GM19023 (cell line): ENCODE results near the gene DCP1A.
"Not testable (repeated sequence)": the region's sequence is repeated elsewhere in the genome, so short reads cannot be mapped to it uniquely, and the experiment has no call there.

ENCODE experiments used
- ATAC-seq: cut with Tn5 transposase; IDR thresholded peaks from one replicate; pipeline ENCODE4 v1.9.1; 2021; ENCODE audit warnings: mild to moderate bottlenecking, moderate library complexity; ENCODE audit not compliant: unreplicated experiment

DCP1A gene

DNA sequence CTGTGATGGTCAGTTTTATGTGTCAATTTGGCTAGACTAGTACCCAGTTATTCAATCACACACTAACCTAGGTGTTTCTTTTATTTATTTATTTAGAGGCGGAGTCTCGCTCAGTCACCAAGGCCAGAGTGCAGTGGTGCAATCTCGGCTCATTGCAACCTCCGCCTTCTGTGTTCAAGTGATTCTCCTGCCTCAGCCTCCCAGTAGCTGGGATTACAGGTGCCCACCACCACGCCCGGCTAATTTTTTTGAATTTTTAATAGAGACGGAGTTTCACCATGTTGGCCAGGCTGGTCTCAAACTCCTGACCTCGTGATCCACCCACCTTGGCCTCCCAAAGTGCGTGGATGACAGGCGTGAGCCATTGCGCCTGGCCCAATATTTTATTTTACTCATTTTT, 78.2 kb downstream of the DCP1A start:
- ATAC-seq, result not testable (repeated sequence)

DNA sequence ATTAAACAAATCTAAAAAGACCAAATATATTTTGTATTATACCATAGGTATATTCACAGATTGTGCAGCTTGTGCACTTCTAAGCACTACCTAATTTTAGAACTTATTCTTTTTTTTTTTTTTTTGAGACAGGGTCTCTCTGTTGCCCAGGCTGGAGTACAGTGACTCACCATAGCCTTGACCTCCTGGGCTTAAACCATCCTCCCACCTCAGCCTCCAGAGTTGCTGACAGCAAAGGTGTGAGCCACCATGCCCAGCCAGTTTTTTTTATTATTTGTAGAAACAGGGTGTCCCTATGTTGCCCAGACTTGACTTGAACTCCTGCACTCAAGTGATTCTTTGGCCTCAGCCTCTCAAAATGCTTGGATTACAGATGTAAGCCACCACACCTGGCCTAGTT, 79.6 kb downstream of the DCP1A start:
- no peak for ATAC-seq

DNA sequence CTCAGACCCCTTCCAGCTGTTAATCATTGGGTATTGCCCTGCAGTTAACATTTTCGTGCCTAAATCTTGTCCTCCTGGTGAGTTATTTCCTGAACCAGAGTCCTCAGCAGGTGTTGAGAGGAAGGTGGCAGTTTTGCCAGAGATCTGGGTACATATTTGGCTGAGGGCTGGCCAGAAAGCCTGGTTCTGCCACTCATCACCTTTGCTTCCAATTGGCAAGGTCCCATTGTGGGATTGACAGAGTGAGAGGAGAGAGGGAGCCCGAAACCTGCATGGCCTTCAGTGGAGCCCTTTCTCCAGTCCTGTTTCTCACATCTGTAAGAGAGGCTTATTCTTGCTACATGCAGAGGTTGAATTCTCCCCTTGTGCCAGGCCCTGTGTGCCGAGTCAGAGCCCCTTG, 82.6 kb downstream of the DCP1A start:
- no peak for ATAC-seq

DNA sequence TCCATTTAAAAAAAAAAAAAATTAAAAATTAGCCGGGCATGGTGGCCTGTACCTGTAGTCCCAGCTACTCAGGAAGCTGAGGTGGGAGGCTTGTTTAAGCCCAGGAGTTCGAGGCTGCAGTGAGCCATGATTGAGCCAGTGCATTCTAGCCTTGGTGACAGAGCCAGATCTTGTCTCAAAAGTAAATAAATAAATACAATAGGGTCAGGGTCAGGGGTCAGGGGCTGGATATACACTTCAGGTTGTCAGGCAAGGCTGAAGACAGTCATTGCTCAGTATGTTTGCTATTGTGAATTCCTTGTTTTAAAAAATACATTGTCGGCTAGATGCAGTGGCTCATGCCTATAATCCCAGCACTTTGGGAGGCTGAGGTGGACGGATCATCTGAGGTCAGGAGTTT, 83.4 kb downstream of the DCP1A start:
- ATAC-seq, result no peak

DNA sequence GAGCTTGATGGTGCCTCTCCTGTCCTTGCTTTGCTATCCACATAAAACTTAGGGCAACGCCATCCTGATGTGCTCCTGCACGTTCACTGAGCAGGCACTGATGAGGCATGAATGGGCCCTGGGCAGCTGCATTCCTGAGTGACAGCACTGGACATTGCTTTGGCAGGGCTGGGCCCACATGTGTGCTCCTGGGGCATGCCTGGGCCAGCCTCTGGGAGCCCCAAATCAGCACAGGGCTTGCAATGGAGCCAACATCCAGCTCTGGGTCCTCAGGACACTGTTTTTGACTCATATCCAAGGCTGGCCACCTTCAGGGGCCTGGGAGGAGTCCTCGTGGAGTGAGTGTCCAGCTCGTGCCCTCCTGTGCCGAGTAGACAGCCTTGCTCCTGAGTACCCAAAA, 85.6 kb downstream of the DCP1A start:
- ATAC-seq, result no peak

DNA sequence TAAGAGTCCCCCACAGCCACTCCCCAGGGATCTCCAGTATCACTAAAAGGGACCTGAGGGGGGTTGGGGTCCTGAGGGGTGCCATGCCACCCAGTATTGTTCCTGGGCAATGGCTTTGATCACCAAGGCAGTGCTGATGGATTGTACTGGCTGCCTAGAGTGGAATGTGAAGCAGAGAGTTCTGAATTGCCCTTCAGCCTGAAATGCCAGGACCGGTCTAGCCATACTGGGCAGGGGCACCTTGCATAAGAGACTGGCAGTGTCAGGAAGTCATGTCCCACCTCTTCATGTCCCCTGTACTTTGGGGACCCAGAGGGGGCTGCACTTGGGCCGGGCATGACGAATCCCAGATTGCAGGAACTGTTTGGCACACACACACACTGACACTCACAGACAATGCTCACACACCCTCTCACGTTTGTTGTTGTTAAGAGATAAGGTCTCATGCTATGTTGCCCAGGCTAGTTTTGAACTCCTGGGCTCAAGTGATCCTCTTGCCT, 87.0 kb downstream of the DCP1A start:
- ATAC-seq, result no peak

DNA sequence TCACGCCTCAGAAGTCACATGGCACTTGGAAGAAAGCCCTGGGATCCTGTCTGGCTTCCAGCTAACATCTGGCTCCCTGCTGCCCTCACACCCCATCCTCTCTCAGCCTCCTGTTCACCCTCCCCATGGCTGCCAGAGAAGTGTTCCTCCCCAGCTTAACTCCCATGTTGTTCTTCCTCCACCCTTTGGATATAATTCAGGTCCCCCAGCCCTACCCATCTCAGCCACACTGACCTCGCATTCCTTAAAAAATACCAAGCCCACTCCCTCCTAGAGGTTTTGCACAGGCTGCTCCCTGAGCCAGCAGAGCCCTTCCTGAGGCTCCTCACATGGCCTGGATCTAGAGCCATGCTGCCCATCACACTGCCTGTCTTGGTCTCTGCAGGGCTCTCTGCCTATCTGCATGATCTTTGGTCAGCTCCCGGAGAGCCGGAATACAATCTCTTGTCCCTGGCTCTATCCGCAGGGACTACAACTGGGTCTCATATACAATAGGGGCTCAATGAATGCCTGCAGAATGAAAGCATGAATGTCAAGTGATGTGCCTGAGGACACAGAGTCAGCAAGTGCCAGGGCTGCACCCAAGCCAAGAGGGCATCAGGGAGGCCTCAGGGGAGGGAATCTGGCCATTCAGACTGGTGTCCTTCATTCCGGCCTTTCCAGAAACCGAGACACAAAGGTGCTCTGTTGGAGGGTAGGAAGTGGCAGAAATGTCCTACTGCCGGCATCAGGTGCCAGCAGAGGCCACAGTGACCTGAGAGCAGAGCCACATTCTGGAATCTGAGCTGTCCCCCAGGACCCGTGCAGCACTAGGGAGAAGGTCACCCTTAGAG, 87.7 kb downstream of the DCP1A start:
- no peak for ATAC-seq

DNA sequence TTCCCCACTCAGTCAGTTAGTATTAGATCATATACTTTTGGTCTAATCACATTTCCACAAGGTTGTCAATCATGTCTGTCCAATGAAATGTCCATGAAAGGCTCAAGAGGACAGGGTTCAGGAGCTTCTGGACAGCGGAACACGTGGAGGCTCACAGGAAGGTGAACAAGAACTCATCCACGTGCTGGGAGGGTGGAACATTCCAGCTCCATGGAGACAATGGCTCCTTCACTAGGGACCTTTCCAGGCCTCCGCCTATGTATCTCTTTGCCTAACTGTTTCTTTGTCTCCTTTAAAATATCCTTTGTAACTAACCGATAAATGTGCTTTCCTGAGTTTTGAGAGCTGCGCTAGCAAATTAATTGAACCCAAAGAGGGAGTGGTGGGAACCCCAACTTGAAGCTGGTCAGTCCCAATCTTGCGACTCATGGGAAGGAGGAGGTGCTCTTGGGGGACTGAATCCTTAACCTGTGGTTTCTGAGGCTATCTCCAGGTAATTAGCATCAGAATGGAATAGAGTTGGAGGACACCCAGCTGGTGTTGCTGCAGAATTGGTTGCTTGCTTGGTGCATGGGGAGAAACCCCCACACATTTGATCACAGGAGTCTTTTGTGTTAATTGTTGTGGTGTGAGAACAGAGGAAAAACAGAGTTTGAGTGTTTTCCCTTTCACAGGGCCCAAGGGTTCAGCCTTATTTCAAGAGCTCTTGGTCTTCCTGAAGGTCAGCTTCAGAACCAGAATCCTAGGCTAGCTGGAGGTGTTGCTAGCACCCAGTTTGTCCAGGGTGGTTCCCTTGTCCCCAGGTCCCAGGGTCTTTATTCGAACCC, 88.5 kb downstream of the DCP1A start:
- ATAC-seq, result no peak

DNA sequence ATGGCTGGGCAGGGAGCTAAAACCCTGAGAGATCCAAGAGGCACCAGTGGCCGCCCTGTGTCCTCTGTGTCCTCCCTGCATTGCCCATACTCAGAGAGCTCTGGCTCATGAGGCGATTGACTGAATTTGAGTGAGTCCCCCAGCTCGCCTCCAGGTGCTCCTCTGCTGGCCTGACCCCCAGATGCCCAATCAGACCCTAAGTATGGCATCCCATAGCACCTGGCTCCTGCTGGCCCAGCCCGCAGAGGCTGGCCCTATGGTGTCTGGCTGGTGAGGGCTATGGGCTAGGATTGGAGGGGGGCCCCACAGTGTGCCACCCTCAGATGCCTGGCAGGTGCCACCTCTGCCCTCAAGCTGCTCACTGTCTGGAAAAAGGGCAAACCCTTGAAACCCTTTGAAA, 89.9 kb downstream of the DCP1A start:
- ATAC-seq, result no peak

DNA sequence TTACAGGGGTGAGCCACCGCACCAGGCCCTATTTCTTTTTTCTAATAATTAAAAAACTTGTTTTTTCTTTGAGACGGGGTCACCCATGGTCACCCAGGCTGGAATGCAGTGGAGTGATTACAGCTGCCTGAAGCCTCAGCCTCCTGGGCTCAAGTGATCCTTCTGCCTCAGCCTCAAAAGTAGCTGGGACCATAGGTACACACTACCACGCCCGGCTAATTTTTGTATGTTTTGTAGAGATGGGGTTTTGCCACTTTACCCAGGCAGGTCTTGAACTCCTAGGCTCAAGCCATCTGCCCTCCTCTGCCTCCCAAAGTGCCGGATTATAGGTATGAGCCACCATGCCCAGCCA, 90.7 kb downstream of the DCP1A start:
- ATAC-seq, result no peak

DNA sequence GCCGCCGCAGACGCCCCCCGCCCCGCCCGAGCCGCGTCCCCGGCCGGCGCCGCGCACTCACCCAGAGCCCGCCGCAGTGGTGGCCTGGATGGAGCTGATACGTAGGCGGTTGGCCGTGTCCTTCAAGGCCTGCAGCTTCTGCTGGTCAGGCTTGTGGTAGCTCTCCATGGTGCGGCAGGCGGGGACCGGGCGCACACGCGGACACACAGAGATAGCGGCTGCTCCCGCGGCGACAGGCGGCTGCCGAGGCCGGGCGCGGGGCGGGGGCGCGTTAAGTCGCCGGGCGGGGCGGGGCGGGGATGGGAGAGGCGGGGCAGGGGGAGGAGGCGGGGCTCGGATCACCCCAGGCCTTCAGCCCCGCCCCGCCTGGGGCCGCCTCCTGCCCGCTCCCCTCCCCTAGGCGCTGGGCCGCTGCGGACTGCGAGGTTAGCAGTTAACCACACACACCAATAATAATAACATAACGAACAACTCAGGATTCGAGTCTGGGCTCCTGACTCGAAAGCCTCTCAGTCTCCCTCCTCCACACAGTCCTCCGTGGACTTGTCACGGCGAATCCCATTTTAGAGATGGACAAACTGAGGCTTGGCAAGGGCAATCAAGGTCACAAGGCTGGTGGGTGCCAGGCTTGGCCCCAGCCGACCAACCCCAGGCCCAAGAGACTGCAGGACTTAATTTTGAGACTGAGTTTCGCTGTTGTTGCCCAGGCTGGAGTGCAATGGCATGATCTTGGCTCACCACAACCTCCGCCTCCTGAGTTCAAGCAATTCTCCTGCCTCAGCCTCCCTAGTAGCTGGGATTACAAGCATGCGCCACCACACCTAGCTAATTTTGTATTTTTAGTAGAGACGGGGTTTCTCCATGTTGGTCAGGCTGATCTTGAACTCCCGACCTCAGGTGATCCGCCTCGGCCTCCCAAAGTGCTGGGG, 91.3 kb downstream of the DCP1A start, which contains the start of gene TKT:
TSS of gene TKT (minus strand) at position 248 of the 929 bp plus-strand sequence. CDS start at position 168, 80 bp downstream.
- ATAC-seq, result peak; percentile 57

DNA sequence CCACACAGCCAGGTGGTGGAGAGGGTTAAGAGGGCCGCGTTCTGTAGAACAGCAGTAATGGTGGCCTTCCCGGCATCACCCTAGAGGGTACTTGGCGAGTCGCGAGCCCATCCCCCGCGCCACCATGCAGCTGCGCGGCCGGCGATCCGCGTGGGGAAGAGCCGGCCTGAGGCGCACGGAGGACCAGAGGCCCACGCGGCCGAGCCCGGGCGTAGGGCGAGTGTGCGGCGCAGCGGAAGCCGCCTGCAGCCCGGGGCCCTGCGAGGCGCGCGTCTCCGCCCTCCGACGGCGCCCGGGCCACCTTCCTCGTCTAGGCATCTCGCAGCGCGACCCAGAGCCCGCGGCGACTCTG, 91.9 kb downstream of the DCP1A start:
- peak; percentile 53 for ATAC-seq

DNA sequence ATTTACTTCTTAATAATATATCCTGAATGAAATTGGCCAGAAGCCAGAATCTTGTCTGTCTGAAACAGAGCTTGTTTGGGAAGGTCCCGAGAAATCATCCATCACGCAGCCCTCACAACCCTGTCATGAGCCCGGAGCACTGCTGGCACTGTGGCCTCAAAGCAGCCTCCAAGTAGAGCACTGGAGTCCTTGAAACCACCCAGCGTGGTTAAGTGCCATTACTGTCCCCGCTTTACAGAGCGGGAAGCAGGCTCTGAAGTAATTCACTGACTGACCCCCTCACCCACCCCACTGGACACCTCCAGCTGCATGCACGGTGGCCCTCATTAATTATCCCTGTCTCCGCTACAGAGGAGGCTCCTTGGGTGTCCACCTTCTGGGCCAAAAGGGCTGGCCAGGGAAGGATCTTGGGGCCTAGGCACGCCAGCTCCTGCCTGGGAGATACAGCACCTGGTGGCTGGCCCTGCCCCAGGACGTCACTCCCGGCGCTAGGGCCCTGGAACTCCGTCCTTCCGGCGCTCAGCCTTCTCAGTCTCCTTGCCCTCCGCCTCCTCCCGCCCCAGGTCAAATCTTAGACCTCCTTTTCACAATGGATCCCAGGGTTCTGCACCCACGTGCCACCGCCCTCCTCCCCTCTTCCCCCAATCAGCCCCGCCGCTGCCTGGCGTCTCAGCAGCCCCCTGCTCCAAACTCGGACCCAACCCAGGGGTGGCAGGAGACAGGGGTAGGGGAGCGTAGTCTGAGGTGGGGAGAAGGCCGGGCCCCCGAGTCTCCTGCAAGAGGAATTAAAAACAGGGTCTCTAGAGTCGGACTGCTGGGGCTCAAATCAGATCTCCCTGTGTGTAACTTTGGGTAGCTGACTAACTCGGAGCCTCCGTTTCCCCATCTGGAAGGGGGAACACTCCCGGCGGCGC, 92.6 kb downstream of the DCP1A start:
- ATAC-seq, result peak; percentile 43

DNA sequence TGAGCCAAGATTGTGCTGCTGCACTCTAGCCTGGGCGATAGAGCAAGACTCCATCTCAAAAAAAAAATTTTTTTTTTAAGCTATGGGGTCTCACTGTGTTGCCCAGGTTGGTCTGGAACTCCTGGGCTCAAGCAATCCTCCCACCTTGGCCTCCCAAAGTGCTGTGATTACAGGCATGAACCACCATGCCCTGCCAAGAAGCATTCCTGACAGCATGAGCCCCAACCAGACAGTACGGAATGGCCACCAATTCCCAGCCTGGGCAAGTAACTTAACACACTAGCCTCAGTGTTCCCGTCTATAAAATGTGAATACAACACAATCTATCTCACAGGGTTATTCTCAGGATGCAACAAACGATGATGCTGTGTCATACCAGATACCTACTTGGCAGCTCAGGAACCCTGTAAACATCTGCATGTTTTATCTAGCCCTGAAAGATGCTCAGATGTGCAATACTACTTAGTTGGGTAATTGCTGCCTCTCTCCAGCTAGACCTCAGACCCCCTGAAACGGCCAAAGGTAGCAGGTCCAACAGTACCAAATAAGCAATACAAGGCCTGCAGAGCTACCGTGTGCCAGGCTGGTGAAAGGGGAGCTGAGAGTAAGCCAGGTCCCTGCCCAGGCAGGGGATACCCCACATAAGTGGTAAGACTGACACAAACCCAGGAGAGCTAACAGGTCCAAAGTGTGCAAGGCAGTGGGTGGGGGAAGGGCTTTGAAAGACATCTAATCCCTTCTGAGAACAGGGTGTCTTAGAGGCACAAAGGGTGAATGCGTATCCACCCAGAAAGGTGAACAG, 93.4 kb downstream of the DCP1A start:
- ATAC-seq, result no peak

DNA sequence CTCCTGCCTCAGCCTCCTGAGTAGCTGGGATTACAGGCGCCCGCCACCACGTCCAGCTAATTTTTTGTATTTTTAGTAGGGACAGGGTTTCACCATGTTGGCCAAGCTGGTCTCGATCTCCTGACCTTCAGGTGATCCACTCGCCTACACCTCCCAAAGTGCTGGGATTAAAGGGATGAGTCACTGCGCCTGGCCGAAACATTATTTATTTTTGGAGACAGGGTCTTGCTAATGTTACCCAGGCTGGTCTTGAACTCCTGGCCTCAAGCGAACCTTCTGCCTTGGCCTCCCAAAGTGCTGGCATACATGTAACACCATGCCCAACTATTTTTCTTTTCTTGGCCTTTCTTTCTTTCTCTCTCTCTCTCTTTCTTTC, 94.4 kb downstream of the DCP1A start:
- not testable (repeated sequence) for ATAC-seq

DNA sequence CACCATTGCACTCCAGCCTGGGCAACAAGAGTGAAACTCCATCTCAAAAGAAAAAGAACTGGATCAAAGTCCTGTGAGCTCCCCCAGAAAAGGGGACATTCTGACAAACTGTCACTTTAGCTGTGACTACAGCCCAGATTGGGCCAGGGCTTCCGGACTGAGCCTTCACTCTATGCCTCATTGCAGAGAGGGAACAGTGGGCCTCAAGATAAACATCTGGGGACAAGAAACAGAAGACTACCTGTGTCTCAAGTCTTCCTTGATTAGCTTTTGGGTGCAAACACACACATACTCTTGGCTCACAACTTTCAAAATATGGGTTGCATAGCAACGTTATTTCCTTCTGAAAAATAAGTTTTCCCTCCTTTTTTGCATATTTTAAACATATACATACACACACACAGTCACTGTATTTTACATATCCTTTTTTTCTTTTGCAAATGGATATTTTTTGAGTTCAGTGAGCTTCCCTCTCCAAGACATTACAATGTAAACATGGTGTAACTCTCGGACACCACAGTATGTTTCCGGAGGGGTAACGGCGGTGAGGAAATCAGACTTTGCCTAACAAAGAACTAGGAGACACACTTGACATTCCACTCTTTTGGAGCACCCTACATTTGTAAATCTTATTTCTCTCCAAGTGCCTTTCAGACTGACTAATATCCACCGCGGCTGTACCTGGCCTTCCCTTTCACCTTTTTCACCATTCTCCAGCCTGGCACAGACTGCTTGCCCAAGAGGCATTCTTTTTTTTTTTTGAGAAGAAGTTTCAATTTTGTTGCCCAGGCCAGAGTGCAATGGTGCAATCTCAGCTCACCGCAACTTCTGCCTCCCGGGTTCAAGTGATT, 95.0 kb downstream of the DCP1A start:
- ATAC-seq, result no peak

DNA sequence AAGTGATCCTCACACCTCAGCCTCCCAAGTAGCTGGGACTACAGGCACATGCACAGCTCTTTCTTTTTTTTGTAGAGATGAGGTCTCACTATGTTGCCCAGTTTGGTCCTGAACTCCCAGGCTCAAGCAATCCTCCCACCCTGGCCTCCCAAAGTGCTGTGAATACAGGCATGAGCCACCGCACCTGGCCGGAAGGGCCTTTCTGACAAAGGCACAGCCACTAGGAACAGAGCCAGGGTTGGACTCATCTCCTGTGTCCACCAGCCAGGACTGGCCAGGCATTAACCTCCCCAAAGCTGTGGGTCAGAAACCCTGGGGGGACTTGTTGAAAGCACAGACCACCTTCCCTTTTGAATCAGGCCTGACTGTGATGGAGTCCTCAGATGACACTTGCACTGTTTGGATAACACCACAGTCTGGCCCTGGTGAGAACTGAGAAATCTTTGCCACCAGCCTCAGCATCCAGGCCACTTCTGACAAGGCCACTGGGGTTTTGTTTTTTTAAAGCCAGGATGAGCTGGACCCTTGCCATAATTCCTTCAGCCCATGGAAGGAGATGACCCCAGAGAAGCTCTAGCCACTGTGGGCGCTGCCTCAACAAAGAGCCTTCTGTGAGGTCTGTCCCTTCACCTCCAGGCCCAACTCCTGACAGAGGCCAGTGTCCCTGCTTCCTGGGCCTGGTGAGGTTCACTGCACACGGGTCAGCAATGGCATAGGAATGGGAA, 96.3 kb downstream of the DCP1A start:
- ATAC-seq, result no peak

DNA sequence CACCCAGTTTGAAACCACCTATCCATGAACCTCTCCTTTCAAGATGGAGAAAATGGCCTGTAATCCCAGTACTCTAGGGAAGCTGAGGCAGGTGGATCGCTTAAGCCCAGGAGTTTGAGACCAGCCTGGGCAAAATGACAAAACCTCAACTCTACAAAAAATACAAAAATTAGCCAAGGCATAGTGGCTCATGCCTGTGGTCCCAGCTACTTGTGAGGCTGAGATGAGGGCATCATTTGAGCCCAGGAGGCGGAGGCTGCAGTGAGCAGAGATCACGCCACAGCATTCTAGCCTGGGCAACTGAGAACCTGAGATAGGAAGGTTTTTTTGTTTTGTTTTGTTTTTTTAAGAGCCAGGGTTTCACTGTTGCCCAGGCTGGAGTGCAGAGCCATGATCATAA, 96.9 kb downstream of the DCP1A start:
- ATAC-seq, result no peak
